ENCODE measurements around the gene ZNF70. TPM values are rescaled to one million over a fixed set of nuclear protein-coding genes. Genes with fewer than 3 reads are reported as not detected.

The ZNF70 gene
- 1 to 10 TPM; 1.7 TPM for total RNA-seq

DNA sequence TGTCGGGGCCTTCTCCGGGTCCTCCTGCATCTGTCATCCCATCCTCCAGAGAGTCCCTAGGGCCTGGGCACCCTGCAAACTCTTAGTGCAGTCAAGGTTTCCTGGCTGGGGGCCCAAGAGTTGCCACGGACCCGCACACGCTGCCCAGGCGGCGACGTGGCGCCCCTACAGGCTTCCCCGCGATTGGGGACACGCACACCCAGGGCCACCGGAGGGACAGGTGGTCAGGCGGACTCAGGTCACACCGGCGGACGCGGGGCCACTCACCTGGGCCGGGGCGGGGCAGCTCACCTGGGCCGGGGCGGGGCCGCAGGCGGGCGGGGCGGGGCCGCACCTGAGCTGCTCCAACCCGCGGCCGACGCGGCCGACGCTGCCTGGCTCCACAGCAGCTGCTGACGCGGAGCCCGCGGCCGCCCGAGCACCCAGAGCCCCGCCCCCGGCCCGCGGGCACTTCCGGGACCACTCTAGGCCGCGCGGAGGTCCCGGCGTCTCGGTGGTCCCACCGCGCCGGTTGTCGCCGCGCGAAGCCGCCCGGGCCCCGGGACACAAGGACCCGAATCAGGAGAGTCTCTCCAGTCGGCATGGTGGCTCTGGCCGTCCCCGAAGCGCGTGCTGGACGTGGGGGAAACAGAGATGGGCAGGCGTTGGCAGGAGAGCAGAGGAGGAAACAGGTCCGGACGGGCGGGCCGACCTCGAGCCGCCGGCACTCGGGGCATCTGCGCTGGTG lies at the start of gene ZNF70:
ZNF70 (minus strand) TSS at position 399 of the 727 bp plus-strand sequence. CDS start 5,972 bp downstream, outside the sequence.
- H3K36me3 Mint-ChIP-seq (ENCODE audit: low read depth): peaks cover under 1% of the 10 kb centered on the region
- intact Hi-C loops (cut with micrococcal nuclease): no loop called here
- H3K27me3 Mint-ChIP-seq: no peaks in the 10 kb centered on the region
- peak; percentile 90 for DNase-seq
- CTCF ChIA-PET: interaction anchor here (1.2 to 1.4 kb wide), 2 partner anchors 14 to 18 kb away, joined by 3 read pairs; no protein-coding TSS in a partner anchor
- no peak for TF ChIP-seq CTCF (IDR thresholded peaks at IDR 0.05)
- H3K4me1 Mint-ChIP-seq (ENCODE audit: low read depth): peaks cover 15% of the 10 kb centered on the region
- peak within 1 kb of the TSS; percentile 79 for H3K27ac Mint-ChIP-seq
- H3K4me3 Mint-ChIP-seq: peak within 1 kb of the TSS; percentile 80
- POLR2A ChIA-PET: interaction anchor here (0.8 to 2.7 kb wide), 4 partner anchors 9 to 29 kb away, joined by 3 to 19 read pairs (median 4); partner anchors contain the start of gene C22orf15
- ATAC-seq: peak; percentile 98
- H3K9me3 Mint-ChIP-seq: no peaks in the 10 kb centered on the region

GRCh38 chr22:23796461-23796860 lies 45.5 kb upstream of the ZNF70 start:
- peaks cover 41% of the 10 kb centered on the region for H3K36me3 Mint-ChIP-seq (ENCODE audit: low read depth)
- ATAC-seq (no peak), DNase-seq (no peak)
- no peak overlapping the region for H3K4me3 Mint-ChIP-seq
- H3K27ac Mint-ChIP-seq: no peak overlapping the region
- peaks cover 13% of the 10 kb centered on the region for H3K4me1 Mint-ChIP-seq (ENCODE audit: low read depth)
- intact Hi-C loops (cut with micrococcal nuclease): no loop called here
- no peak for TF ChIP-seq CTCF (IDR thresholded peaks at IDR 0.05)
- no peaks in the 10 kb centered on the region for H3K27me3 Mint-ChIP-seq
- CTCF ChIA-PET: no interaction called here
- no peaks in the 10 kb centered on the region for H3K9me3 Mint-ChIP-seq
- POLR2A ChIA-PET: no interaction called here

DNA sequence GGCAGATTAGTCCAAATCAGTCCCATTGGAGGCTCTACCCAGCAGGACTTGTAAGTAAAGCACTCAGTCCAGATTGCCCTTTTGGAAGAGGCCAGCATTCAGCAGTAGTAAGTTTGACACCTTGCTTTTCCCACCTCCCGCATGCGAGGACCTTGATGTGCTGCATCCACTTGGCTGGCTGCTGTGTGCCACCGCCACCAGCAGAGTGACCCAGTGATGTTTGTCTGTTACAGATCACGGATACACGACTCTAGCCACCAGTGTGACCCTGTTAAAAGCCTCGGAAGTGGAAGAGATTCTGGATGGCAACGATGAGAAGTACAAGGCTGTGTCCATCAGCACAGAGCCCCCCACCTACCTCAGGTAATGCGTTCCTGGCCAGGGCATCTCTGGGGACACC lies 42.4 kb upstream of the ZNF70 start:
- no peak for TF ChIP-seq CTCF (IDR thresholded peaks at IDR 0.05)
- H3K4me3 Mint-ChIP-seq: no peak overlapping the region
- H3K27me3 Mint-ChIP-seq: no peaks in the 10 kb centered on the region
- POLR2A ChIA-PET: no interaction called here
- peaks cover 33% of the 10 kb centered on the region for H3K36me3 Mint-ChIP-seq (ENCODE audit: low read depth)
- ATAC-seq (no peak), DNase-seq (no peak)
- peaks cover 26% of the 10 kb centered on the region for H3K4me1 Mint-ChIP-seq (ENCODE audit: low read depth)
- no peaks in the 10 kb centered on the region for H3K9me3 Mint-ChIP-seq
- intact Hi-C loops (cut with micrococcal nuclease): no loop called here
- CTCF ChIA-PET: interaction anchor here (1.0 to 1.1 kb wide), 2 partner anchors 57 to 101 kb away, joined by 3 read pairs; partner anchors contain the start of gene MIF
- H3K27ac Mint-ChIP-seq: peak overlapping the region; percentile 5

DNA sequence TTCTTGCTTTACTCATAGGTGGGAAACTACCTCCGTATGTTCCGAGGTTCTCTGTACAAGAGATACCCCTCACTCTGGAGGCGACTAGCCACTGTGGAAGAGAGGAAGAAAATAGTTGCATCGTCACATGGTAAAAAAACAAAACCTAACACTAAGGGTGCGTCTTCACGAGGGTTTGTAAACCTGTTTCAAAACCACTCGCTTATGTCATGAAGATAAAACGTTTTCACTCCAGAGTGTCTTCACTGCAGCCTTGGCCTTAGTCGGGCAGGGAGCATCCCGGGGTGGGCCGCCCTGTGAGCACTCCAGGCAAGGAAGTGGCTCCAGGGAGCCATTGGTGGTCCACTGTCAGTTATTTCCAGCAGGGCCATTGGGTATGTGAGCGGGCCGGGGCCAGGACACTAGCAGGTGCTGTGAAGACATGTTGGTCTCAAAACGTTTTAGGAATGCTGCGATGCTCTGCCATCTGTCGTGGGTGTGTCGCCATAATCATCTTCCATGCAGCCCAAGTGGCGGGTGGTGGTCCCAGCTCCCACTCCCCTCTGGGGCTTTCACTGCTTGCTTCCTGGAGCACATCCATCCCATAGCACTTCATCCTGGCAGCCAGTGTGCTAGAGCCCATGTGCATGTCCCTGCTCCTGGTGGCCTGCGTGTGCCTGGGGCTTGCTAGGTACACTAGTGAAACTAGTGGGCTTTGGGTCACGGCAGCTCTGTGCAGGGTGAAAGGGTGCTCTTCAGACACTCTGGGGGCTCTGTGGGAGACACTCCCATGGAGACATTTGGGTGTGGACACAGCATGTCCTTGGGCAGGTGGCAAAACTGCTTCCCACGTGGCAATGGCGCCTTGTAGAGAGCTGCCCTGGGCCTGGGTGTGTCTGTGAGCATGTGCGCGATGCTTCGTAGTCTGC lies 41.1 kb upstream of the ZNF70 start:
- TF ChIP-seq CTCF (IDR thresholded peaks at IDR 0.05): no peak
- H3K27me3 Mint-ChIP-seq: no peaks in the 10 kb centered on the region

More for the DNA sequence above, 41.1 kb upstream of the ZNF70 start:
- no peak overlapping the region for H3K4me3 Mint-ChIP-seq
- H3K27ac Mint-ChIP-seq: peak overlapping the region; percentile 55
- no peak for ATAC-seq
- CTCF ChIA-PET: interaction anchor here (1.0 to 1.1 kb wide), 2 partner anchors 58 to 103 kb away, joined by 3 read pairs; partner anchors contain the start of gene MIF
- POLR2A ChIA-PET: interaction anchor here (0.5 to 0.7 kb wide), 2 partner anchors 34 to 59 kb away, joined by 3 to 4 read pairs; no protein-coding TSS in a partner anchor
- DNase-seq: no peak
- peaks cover 33% of the 10 kb centered on the region for H3K4me1 Mint-ChIP-seq (ENCODE audit: low read depth)
- no peaks in the 10 kb centered on the region for H3K9me3 Mint-ChIP-seq
- intact Hi-C loops (cut with micrococcal nuclease): no loop called here
- peaks cover 33% of the 10 kb centered on the region for H3K36me3 Mint-ChIP-seq (ENCODE audit: low read depth)

Data from activated CD8-positive, alpha-beta T cell treated with anti-CD3 and anti-CD28 coated beads for 36 hours (primary cell).